Lower lobe of right lung (tissue), 2 donors: Measurements from ENCODE around the gene KCNJ6. TPM values are rescaled to one million over a fixed set of nuclear protein-coding genes. Genes with fewer than 3 reads are reported as not detected.

Experiments
- ATAC-seq, 2 donors: fragments of 200-7000 bp; cut with Tn5 transposase; one replicate each; pipeline ENCODE4 v1.9.1; 2020 to 2022; ENCODE audit warnings: mild to moderate bottlenecking in 2 of 2, moderate library complexity in 2 of 2
- DNase-seq: peaks from one replicate; pipeline ENCODE4 v3.0.0-alpha.2; 2020
- H3K27ac ChIP-seq: fragments of 200-600 bp; one replicate; pipeline ENCODE4 v1.8.0; 2022
- H3K27me3 ChIP-seq: fragments of 200-600 bp; one replicate; pipeline ENCODE4 v1.8.0; 2022; ENCODE audit warnings: low read depth
- H3K36me3 ChIP-seq: fragments of 200-600 bp; one replicate; pipeline ENCODE4 v1.8.0; 2022; ENCODE audit warnings: mild to moderate bottlenecking
- H3K4me1 ChIP-seq: fragments of 200-600 bp; one replicate; pipeline ENCODE4 v1.8.0; 2022
- H3K4me3 ChIP-seq: fragments of 200-600 bp; one replicate; pipeline ENCODE4 v1.8.0; 2022; ENCODE audit warnings: mild to moderate bottlenecking
- H3K9me3 ChIP-seq: fragments of 200-600 bp; one replicate; pipeline ENCODE4 v1.8.0; 2022
- CTCF ChIP-seq: fragments of 200-600 bp; IDR thresholded peaks from one replicate; pipeline ENCODE4 v1.8.0; 2022; ENCODE audit warnings: antibody characterized with exemption, mild to moderate bottlenecking
- intact Hi-C: fragments of 100-400 bp; cut with DNase I; formaldehyde crosslinking; loops from one replicate; pipeline ENCODE4 v1.11.0; 2022
- total RNA-seq: library from RNA; stranded (reverse); fragmentation: NEBNext Ultra II Directional; extraction: Animal tissue kit (Norgen Biotek cat#: 25700); gene quantifications from one replicate; pipeline ENCODE4 v1.2.1, GENCODE V29; 2021
- donor health status: DM: no; HTN: yes; CAD: no; lungs with severe emphysema.

The KCNJ6 gene
- total RNA-seq, 1 donor from 2014 or later: 0.09 TPM

- no peaks in the 10 kb centered on the region for H3K9me3 ChIP-seq
- ATAC-seq (peak; percentile 66 to 72), DNase-seq (no peak)
- no peaks in the 10 kb centered on the region for H3K36me3 ChIP-seq
- no peak overlapping the region for H3K4me3 ChIP-seq
- TF ChIP-seq CTCF: peak; percentile 27
- intact Hi-C loops: no loop called here
- no peak overlapping the region for H3K27ac ChIP-seq
- no peaks in the 10 kb centered on the region for H3K27me3 ChIP-seq
- H3K4me1 ChIP-seq: no peaks in the 10 kb centered on the region
Observed at GRCh38 chr21:37642493-37642892, 273.8 kb downstream of the KCNJ6 start.

- ATAC-seq: no peak
- intact Hi-C loops: no loop called here
- DNase-seq: no peak
Observed at GRCh38 chr21:37639756-37640155, 276.5 kb downstream of the KCNJ6 start.

GRCh38 chr21:37636152-37636860 is 280.0 kb downstream of the KCNJ6 start:
- ATAC-seq (no peak), DNase-seq (no peak)
- Histone ChIP-seq H3K9me3 (no peaks in the 10 kb centered on the region), H3K27ac (no peak overlapping the region), H3K4me3 (no peak overlapping the region), H3K27me3 (no peaks in the 10 kb centered on the region), H3K4me1 (peaks cover 8% of the 10 kb centered on the region), H3K36me3 (no peaks in the 10 kb centered on the region)
- TF ChIP-seq CTCF: no peak
- intact Hi-C loops: no loop called here

More at GRCh38 chr21:37639756-37640155, 276.5 kb downstream of the KCNJ6 start:
- Histone ChIP-seq H3K4me3 (no peak overlapping the region), H3K27ac (no peak overlapping the region), H3K4me1 (no peaks in the 10 kb centered on the region), H3K27me3 (no peaks in the 10 kb centered on the region), H3K36me3 (no peaks in the 10 kb centered on the region), H3K9me3 (no peaks in the 10 kb centered on the region)
- no peak for TF ChIP-seq CTCF

GRCh38 chr21:37631319-37632117 is 284.7 kb downstream of the KCNJ6 start:
- DNase-seq: no peak
- H3K27me3 ChIP-seq: no peaks in the 10 kb centered on the region
- ATAC-seq: peak; percentile 79 to 95
- H3K9me3 ChIP-seq: no peaks in the 10 kb centered on the region
- intact Hi-C loops: no loop called here
- H3K4me3 ChIP-seq: no peak overlapping the region
- no peak overlapping the region for H3K27ac ChIP-seq
- peaks cover 12% of the 10 kb centered on the region for H3K4me1 ChIP-seq
- no peak for TF ChIP-seq CTCF
- no peaks in the 10 kb centered on the region for H3K36me3 ChIP-seq

- ATAC-seq: no peak
Observed at GRCh38 chr21:37630872-37631271, 285.4 kb downstream of the KCNJ6 start.

More at GRCh38 chr21:37630872-37631271, 285.4 kb downstream of the KCNJ6 start:
- no peak for DNase-seq
- H3K27me3 ChIP-seq: no peaks in the 10 kb centered on the region
- no peak overlapping the region for H3K27ac ChIP-seq
- no peaks in the 10 kb centered on the region for H3K36me3 ChIP-seq
- intact Hi-C loops: no loop called here
- no peak overlapping the region for H3K4me3 ChIP-seq
- no peak for TF ChIP-seq CTCF
- peaks cover 12% of the 10 kb centered on the region for H3K4me1 ChIP-seq
- no peaks in the 10 kb centered on the region for H3K9me3 ChIP-seq
